SK-N-SH (cell line): ENCODE measurements around the gene B3GALT5. TPM values are rescaled to one million over a fixed set of nuclear protein-coding genes. Genes with fewer than 3 reads are reported as not detected.

Source experiments
- CTCF ChIA-PET: fragments of 300-600, 350-600 bp; formaldehyde crosslinking; extraction: SDS; loops from one replicate; lab custom pipeline; 2021; lab: Yijun Ruan, JAX
- POLR2A ChIA-PET: fragments of 350-600 bp; sonication (Branson Sonifier 250); formaldehyde crosslinking; extraction: SDS; loops from one replicate; lab custom pipeline; 2020; ENCODE audit warnings: antibody characterized with exemption, inconsistent platforms; lab: Yijun Ruan, JAX
- DNase-seq: peaks from one replicate; pipeline ENCODE4 v3.0.0; 2012
- H2AFZ ChIP-seq: fragments of 200-600 bp; sonication (generic); 2 replicates; pipeline ENCODE4 v1.8.1; 2016; ENCODE audit warnings: antibody characterized with exemption, mild to moderate bottlenecking, low read depth
- H3F3A ChIP-seq: fragments of 200-600 bp; sonication (generic); replicated peaks from 2 replicates; pipeline ENCODE3; 2016; ENCODE audit warnings: antibody characterized with exemption, mild to moderate bottlenecking; ENCODE audit not compliant: insufficient read depth
- H3K27ac ChIP-seq, 2 experiments: fragments of 200-500 bp in 1 of 2; fragments of 200-600 bp in 1 of 2; sonication (Bioruptor generic) in 1 of 2; sonication (generic), shearing (Covaris generic) in 1 of 2; 2 replicates each; pipeline versions ENCODE4 v1.5.1 to v1.6.1; 2014 to 2016; ENCODE audit warnings: low read depth in 2 of 2, inconsistent platforms in 1 of 2, low read length in 1 of 2, mild to moderate bottlenecking in 1 of 2, mixed read lengths in 1 of 2
- H3K27me3 ChIP-seq: fragments of 200-600 bp; sonication (generic), shearing (Covaris generic); 2 replicates; pipeline ENCODE4 v1.6.1; 2016; ENCODE audit warnings: mixed run types; ENCODE audit not compliant: insufficient read depth
- H3K36me3 ChIP-seq, 2 experiments: fragments of 200-500 bp in 1 of 2; fragments of 200-600 bp in 1 of 2; sonication (Bioruptor generic) in 1 of 2; sonication (generic) in 1 of 2; replicated peaks in 1 of 2; 2 replicates each; pipeline versions ENCODE3 to v1.5.1; 2014 to 2016; ENCODE audit warnings: low read length in 1 of 2, mild to moderate bottlenecking in 1 of 2; ENCODE audit not compliant: insufficient read depth in 2 of 2, control insufficient read depth in 1 of 2
- H3K4me1 ChIP-seq, 2 experiments: fragments of 200-500 bp in 1 of 2; fragments of 200-600 bp in 1 of 2; sonication (Bioruptor generic) in 1 of 2; sonication (generic), shearing (Covaris generic) in 1 of 2; 2 replicates each; pipeline versions ENCODE4 v1.5.1 to v1.6.1; 2014 to 2016; ENCODE audit warnings: low read depth in 1 of 2, low read length in 1 of 2, mixed run types in 1 of 2; ENCODE audit not compliant: insufficient read depth in 2 of 2, control insufficient read depth in 1 of 2
- H3K4me2 ChIP-seq: fragments of 200-600 bp; sonication (generic), shearing (Covaris generic); 2 replicates; pipeline ENCODE4 v1.6.1; 2017; ENCODE audit warnings: mixed run types
- H3K4me3 ChIP-seq, 2 experiments: fragments of 200-500 bp in 1 of 2; fragments of 200-600 bp in 1 of 2; sonication (Bioruptor generic) in 1 of 2; sonication (generic), shearing (Covaris generic) in 1 of 2; 2 replicates each; pipeline versions ENCODE4 v1.5.1 to v1.8.1; 2014 to 2016; ENCODE audit warnings: low read depth in 2 of 2, inconsistent platforms in 1 of 2, low read length in 1 of 2, mild to moderate bottlenecking in 1 of 2, mixed read lengths in 1 of 2, moderate library complexity in 1 of 2
- H3K79me2 ChIP-seq: fragments of 200-600 bp; sonication (generic); 2 replicates; pipeline ENCODE4 v1.8.1; 2017; ENCODE audit warnings: mild to moderate bottlenecking; ENCODE audit not compliant: insufficient read depth
- H3K9ac ChIP-seq: fragments of 200-600 bp; sonication (generic); 2 replicates; pipeline ENCODE4 v1.6.1; 2017; ENCODE audit warnings: mixed run types
- H3K9me2 ChIP-seq: fragments of 200-600 bp; sonication (generic); 2 replicates; pipeline ENCODE4 v1.6.1; 2017; ENCODE audit warnings: mixed run types
- H3K9me3 ChIP-seq: fragments of 200-600 bp; sonication (generic); 2 replicates; pipeline ENCODE4 v1.6.1; 2017; ENCODE audit warnings: mixed run types, mild to moderate bottlenecking, moderate library complexity
- H4K20me1 ChIP-seq: fragments of 200-600 bp; sonication (generic); 2 replicates; pipeline ENCODE4 v1.6.1; 2017; ENCODE audit warnings: mild to moderate bottlenecking, mixed run types; ENCODE audit not compliant: insufficient read depth
- CHD2 ChIP-seq: fragments of 150-350 bp; IDR thresholded peaks from 2 replicates; pipeline ENCODE4 v1.6.1; 2018; ENCODE audit warnings: low read length; ENCODE audit not compliant: partially characterized antibody
- ELF1 ChIP-seq: IDR thresholded peaks from 2 replicates; pipeline ENCODE4 v1.4.0; 2012
- FOXJ3 ChIP-seq: sonication (generic); formaldehyde crosslinking; IDR thresholded peaks from 2 replicates; pipeline ENCODE4 v1.5.1; 2020; ENCODE audit warnings: mild to moderate bottlenecking, missing genetic modification reagents
- GATA2 ChIP-seq: sonication (generic); formaldehyde crosslinking; IDR thresholded peaks from 2 replicates; pipeline ENCODE4 v1.5.0; 2020; ENCODE audit warnings: mild to moderate bottlenecking, missing genetic modification reagents
- JUND ChIP-seq: IDR thresholded peaks from 2 replicates; pipeline ENCODE4 v1.4.0; 2012
- MEF2A ChIP-seq: IDR thresholded peaks from 2 replicates; pipeline ENCODE4 v1.4.0; 2012; ENCODE audit warnings: low read depth, borderline replicate concordance
- MXI1 ChIP-seq: IDR thresholded peaks from 2 replicates; pipeline ENCODE4 v1.6.1; 2012; ENCODE audit warnings: mild to moderate bottlenecking, low read depth, low read length, improper control_type of control experiment
- NFIC ChIP-seq: IDR thresholded peaks from 2 replicates; pipeline ENCODE4 v1.4.0; 2012; ENCODE audit warnings: borderline replicate concordance
- POLR2AphosphoS5 ChIP-seq: IDR thresholded peaks from 2 replicates; pipeline ENCODE4 v1.6.1; 2012; ENCODE audit warnings: low read depth, low read length
- RAD21 ChIP-seq: IDR thresholded peaks from 2 replicates; pipeline ENCODE4 v1.6.1; 2012; ENCODE audit warnings: mild to moderate bottlenecking, low read length
- RCOR1 ChIP-seq: fragments of 150-350 bp; IDR thresholded peaks from 2 replicates; pipeline ENCODE4 v1.6.1; 2017; ENCODE audit warnings: antibody characterized with exemption, low read length
- REST ChIP-seq: IDR thresholded peaks from 2 replicates; pipeline ENCODE4 v1.6.1; 2012; ENCODE audit warnings: mild to moderate bottlenecking, low read depth, low read length, moderate library complexity
- RXRA ChIP-seq: IDR thresholded peaks from 2 replicates; pipeline ENCODE4 v1.4.0; 2012; ENCODE audit warnings: low read depth, mild to moderate bottlenecking, borderline replicate concordance
- SIN3A ChIP-seq: IDR thresholded peaks from 2 replicates; pipeline ENCODE4 v1.6.1; 2012; ENCODE audit warnings: low read depth, mild to moderate bottlenecking, low read length, moderate library complexity, borderline replicate concordance
- SMC3 ChIP-seq: IDR thresholded peaks from 2 replicates; pipeline ENCODE4 v1.6.1; 2012; ENCODE audit warnings: low read depth, low read length, improper control_type of control experiment
- TAF1 ChIP-seq: IDR thresholded peaks from 2 replicates; pipeline ENCODE4 v1.6.1; 2012; ENCODE audit warnings: low read depth, mild to moderate bottlenecking, low read length, moderate library complexity, borderline replicate concordance
- TEAD4 ChIP-seq: IDR thresholded peaks from 2 replicates; pipeline ENCODE4 v1.4.0; 2012; ENCODE audit warnings: mild to moderate bottlenecking, borderline replicate concordance; ENCODE audit not compliant: insufficient read depth
- USF2 ChIP-seq: fragments of 150-350 bp; IDR thresholded peaks from 2 replicates; pipeline ENCODE4 v1.6.1; 2017; ENCODE audit warnings: antibody characterized with exemption, low read length, low read depth, borderline replicate concordance
- WGBS: methylation state at CpG from one replicate; pipeline ENCODE4 v1.1.6; 2017; ENCODE audit warnings: low lambda C conversion rate; 5-methylcytosine and 5-hydroxymethylcytosine counted together
- polyA plus RNA-seq, 3 experiments: library from polyadenylated mRNA; depleted of rRNA; stranded (reverse); fragments of >200 nt; gene quantifications; 2 replicates each; pipeline ENCODE4 v1.2.3, GENCODE V29; 2012
- TF ChIP-seq, protein P1 (sequence below): fragments of 150-350 bp; IDR thresholded peaks from 2 replicates; pipeline ENCODE4 v1.6.1; 2016; ENCODE audit warnings: mild to moderate bottlenecking, low read depth, low read length

B3GALT5 gene
- polyA plus RNA-seq, 1 of the 3 experiments (the other 2 are of a cell fraction) = 0.35 TPM

- no peaks in the 10 kb centered on the region for H3F3A ChIP-seq
- no peak overlapping the region for H3K4me2 ChIP-seq
- H2AFZ ChIP-seq = no peak overlapping the region
- H3K4me3 ChIP-seq = no peak overlapping the region
- peak overlapping the region in 1 of 2 experiments; percentile 53; a peak in 2 of 4 replicates for H3K27ac ChIP-seq
- DNase-seq = no peak
- no peaks in the 10 kb centered on the region for H3K79me2 ChIP-seq
- H3K9me3 ChIP-seq = no peaks in the 10 kb centered on the region
- ChIA-PET CTCF (no interaction called here), POLR2A (no interaction called here)
- no peaks in the 10 kb centered on the region for H3K36me3 ChIP-seq
- TF ChIP-seq NFIC = no peak
- no peak for TF ChIP-seq POLR2AphosphoS5
- no peak for TF ChIP-seq TAF1
- no peak for TF ChIP-seq SIN3A
- TF ChIP-seq JUND = no peak
- no peak for TF ChIP-seq REST
- TF ChIP-seq ELF1 = no peak
- 63% methylated on average over 8 of the region's 8 CpGs for WGBS
- H3K4me1 ChIP-seq = peaks cover 0 to 44% of the 10 kb centered on the region in 2 experiments; a peak in 2 of 4 replicates
- no peaks in the 10 kb centered on the region for H3K27me3 ChIP-seq
- H4K20me1 ChIP-seq = no peaks in the 10 kb centered on the region
- H3K9ac ChIP-seq = no peak overlapping the region
- no peaks in the 10 kb centered on the region for H3K9me2 ChIP-seq
These were observed 57.4 kb downstream of the B3GALT5 start for GRCh38 chr21:39669976-39670661.

DNA sequence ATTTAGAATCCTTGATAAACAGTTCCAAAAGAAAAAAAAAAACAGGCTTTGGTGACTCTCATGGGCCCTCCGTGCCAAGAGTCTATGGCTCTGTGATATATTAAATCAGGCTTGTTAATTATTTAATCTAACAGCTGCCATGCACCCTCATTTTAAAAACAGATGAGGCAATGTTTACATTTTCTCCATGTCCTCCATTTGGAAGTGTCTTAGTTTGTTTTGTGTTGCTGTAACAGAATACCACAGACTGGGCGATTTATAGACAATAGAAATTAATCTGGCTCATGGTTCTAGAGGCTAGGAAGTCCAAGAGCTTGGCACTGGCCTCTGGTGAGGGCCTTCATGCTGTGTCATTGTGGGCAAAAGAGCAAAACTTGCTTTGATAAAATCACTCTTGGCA is 58.0 kb downstream of the B3GALT5 start:
- WGBS = 56% methylated on average over 2 of the region's 2 CpGs
- ChIA-PET CTCF (no interaction called here), POLR2A (no interaction called here)
- Histone ChIP-seq H3K79me2 (no peaks in the 10 kb centered on the region), H3K4me1 (peaks cover 0 to 50% of the 10 kb centered on the region in 2 experiments; a peak in 2 of 4 replicates), H3K9ac (no peak overlapping the region), H2AFZ (no peak overlapping the region), H3F3A (no peaks in the 10 kb centered on the region), H3K4me2 (no peak overlapping the region), H3K4me3 (no peak overlapping the region), H3K9me2 (no peaks in the 10 kb centered on the region), H3K27ac (peak overlapping the region in 1 of 2 experiments; percentile 53; a peak in 2 of 4 replicates), H3K27me3 (no peaks in the 10 kb centered on the region), H3K9me3 (no peaks in the 10 kb centered on the region), H3K36me3 (no peaks in the 10 kb centered on the region), H4K20me1 (no peaks in the 10 kb centered on the region)
- DNase-seq = no peak
- TF ChIP-seq FOXJ3 = no peak
- TF ChIP-seq, protein P1, sequence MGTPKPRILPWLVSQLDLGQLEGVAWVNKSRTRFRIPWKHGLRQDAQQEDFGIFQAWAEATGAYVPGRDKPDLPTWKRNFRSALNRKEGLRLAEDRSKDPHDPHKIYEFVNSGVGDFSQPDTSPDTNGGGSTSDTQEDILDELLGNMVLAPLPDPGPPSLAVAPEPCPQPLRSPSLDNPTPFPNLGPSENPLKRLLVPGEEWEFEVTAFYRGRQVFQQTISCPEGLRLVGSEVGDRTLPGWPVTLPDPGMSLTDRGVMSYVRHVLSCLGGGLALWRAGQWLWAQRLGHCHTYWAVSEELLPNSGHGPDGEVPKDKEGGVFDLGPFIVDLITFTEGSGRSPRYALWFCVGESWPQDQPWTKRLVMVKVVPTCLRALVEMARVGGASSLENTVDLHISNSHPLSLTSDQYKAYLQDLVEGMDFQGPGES = no peak
- no peak for TF ChIP-seq USF2
- TF ChIP-seq CHD2 = no peak
- TF ChIP-seq MEF2A = no peak
- TF ChIP-seq RXRA = no peak
- TF ChIP-seq GATA2 (CRISPR knock-in tag) = no peak
- TF ChIP-seq MXI1 = no peak
- no peak for TF ChIP-seq RAD21
- no peak for TF ChIP-seq TEAD4
- no peak for TF ChIP-seq SMC3
- TF ChIP-seq RCOR1 = no peak
